AG04449 (cell line): ENCODE data around the gene PAM.

Source experiments
- CTCF ChIA-PET: fragments of 350-600 bp; formaldehyde crosslinking; extraction: SDS; loops from one replicate; lab custom pipeline; 2021; ENCODE audit warnings: antibody characterized with exemption; lab: Yijun Ruan, JAX
- POLR2A ChIA-PET: fragments of 400-600, 350-600 bp; formaldehyde crosslinking; extraction: SDS; loops from one replicate; lab custom pipeline; 2020; ENCODE audit warnings: antibody characterized with exemption, inconsistent platforms; lab: Yijun Ruan, JAX
- DNase-seq: peaks from one replicate; pipeline ENCODE4 v3.0.0-alpha.2; 2010; ENCODE audit warnings: low read depth, low spot score
- H3K4me3 ChIP-seq: 2 replicates; pipeline ENCODE4 v1.5.1; 2011; ENCODE audit warnings: low read depth, mild to moderate bottlenecking, control low read depth, low read length
- TF ChIP-seq, protein P1 (sequence below): IDR thresholded peaks from one replicate; pipeline ENCODE4 v1.5.1; 2011; ENCODE audit warnings: mild to moderate bottlenecking, moderate library complexity, low read length, control low read depth, inconsistent platforms; ENCODE audit not compliant: insufficient read depth; ENCODE audit errors: missing control alignments

The PAM gene

DNA sequence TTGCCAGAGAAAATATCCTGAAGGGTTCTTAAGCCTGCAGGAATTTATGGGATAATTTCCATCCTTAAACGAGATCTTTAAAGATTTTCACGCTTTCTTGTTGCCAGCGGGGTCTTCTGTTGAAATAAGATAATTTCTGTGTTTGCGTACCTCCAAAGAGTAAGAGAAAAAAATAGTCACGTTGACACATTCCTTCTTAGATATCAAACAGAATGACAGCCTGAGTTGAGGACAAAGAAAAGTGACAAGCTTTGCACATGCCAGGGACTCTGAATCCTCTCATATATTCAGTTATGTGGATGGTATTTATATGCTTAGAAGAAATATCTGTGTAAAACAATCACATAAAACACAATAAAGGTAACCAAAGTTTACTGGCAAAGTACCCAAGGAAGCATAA is 21.6 kb upstream of the PAM start:
- no peak overlapping the region for H3K4me3 ChIP-seq
- ChIA-PET POLR2A (no interaction called here), CTCF (no interaction called here)
- TF ChIP-seq, protein P1, sequence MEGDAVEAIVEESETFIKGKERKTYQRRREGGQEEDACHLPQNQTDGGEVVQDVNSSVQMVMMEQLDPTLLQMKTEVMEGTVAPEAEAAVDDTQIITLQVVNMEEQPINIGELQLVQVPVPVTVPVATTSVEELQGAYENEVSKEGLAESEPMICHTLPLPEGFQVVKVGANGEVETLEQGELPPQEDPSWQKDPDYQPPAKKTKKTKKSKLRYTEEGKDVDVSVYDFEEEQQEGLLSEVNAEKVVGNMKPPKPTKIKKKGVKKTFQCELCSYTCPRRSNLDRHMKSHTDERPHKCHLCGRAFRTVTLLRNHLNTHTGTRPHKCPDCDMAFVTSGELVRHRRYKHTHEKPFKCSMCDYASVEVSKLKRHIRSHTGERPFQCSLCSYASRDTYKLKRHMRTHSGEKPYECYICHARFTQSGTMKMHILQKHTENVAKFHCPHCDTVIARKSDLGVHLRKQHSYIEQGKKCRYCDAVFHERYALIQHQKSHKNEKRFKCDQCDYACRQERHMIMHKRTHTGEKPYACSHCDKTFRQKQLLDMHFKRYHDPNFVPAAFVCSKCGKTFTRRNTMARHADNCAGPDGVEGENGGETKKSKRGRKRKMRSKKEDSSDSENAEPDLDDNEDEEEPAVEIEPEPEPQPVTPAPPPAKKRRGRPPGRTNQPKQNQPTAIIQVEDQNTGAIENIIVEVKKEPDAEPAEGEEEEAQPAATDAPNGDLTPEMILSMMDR: no peak
- no peak for DNase-seq

DNA sequence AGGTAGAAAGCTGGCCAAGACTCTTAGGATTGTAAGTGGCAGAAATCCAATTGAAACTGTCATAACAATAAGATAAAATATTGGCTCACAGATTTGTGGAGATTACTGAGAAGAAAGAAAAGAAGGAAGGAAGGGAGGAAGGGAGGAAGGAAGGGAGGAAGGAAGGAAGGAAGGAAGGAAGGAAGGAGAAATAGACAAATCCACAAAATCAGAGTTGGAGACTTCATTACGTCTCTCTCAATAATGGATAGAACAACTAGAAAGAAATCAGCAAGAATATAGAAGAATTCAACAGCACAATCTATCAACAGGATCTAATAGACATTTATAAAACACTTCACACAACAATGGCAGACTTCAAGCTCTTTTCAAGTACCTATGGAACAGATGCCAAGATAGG is 17.9 kb upstream of the PAM start:
- H3K4me3 ChIP-seq: no peak overlapping the region
- ChIA-PET CTCF (no interaction called here), POLR2A (no interaction called here)
- TF ChIP-seq, protein P1: no peak
- DNase-seq: no peak

DNA sequence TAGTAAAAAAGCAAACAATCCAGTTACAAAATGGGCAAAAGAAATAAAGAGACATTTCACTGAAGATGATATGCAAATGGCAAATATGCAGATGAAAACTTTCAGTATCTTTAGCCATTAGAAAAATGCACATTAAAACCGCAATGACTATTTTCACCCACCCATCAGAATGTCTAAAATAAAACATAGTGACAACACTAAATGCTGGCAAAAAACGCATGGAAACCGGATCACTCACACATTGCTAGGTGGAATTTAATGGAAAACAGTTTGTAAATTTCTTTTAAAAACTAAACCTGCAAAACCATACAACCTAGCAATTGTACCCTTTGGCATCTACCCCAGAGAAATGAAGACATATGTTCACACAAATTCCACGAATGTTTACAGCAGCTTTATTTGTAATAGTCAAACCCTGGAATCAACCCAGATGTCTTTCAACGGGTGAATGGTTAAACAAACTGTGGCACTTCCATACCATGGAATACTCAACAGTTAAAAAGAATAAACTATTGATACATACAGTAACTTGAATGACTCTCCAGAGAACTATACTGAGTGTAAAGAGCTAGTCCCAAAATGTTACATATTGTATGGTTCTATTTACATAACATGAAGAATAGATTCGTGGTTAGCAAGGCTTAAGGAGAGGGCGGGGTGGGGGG is 17.2 kb upstream of the PAM start:
- no peak for DNase-seq
- ChIA-PET POLR2A (no interaction called here), CTCF (no interaction called here)
- no peak overlapping the region for H3K4me3 ChIP-seq
- TF ChIP-seq, protein P1: no peak

DNA sequence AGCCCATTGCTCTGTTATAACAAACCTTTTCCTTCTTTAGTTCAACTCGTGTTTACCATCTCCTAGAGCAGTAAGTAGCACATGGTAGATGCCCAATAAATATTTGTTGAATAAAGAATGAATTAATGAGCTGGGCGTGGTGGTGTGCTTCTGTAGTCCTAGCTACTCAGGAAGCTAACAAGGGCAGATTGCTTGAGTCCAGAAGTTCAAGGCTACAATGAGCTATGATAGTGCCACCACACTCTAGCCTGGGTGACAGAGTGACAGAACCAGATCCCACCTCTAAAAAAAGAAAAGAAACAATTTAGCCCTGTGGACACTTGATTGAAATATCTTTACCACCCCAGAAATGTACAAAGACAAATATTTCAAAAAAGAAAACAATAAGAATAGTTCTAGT is 14.6 kb upstream of the PAM start:
- CTCF ChIA-PET: no interaction called here
- POLR2A ChIA-PET: no interaction called here
- no peak overlapping the region for H3K4me3 ChIP-seq
- no peak for DNase-seq
- TF ChIP-seq, protein P1: no peak

DNA sequence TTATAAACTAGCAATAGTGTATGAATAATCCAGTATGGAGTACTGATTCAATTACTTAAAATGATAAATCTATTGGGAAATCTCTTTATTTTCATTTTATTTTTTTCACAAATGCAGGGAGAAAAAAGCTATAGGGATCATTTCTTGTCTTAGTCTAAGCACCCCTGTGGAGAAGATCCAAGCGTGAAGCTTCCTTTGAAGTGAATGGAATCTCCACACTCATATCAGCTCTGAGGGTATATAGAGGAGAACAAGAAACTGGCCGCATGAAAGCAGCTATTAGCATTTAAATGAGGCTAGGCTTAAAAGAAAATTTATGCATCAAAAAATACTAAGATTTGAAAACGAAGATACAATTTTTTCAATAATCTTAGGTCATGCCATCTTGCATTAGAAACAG is 12.9 kb upstream of the PAM start:
- no peak overlapping the region for H3K4me3 ChIP-seq
- no peak for DNase-seq
- ChIA-PET POLR2A (no interaction called here), CTCF (no interaction called here)
- TF ChIP-seq, protein P1: no peak

DNA sequence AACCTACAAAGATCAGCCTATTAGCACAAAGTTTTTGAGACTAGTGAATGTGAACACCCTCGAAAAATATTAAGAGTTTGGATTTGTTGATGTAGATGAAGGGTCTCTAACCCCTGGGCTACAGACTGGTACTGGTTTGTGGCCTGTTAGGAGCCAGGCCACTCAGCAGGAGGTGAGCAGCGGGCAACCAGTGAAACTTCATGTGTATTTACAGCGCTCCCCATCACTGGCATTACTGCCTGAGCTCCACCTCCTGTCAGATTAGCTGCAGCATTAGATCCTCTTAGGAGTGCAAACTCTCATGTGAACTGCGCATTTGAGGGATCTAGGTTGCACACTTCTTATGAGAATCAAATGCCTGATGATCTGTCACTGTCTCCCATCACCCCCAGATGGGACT is 11.2 kb upstream of the PAM start:
- CTCF ChIA-PET: interaction anchor here (1.2 kb wide), 1 partner anchor 11 kb away, joined by 3 read pairs; no protein-coding TSS in a partner anchor
- DNase-seq: no peak

More for the DNA sequence above, 11.2 kb upstream of the PAM start:
- TF ChIP-seq, protein P1: no peak
- no peak overlapping the region for H3K4me3 ChIP-seq
- POLR2A ChIA-PET: no interaction called here
